Ascending aorta (tissue), 2 donors: ENCODE data around the gene ORM1. TPM values are rescaled to one million over a fixed set of nuclear protein-coding genes. Genes with fewer than 3 reads are reported as not detected.
"Not testable (repeated sequence)": the region's sequence is repeated elsewhere in the genome, so short reads cannot be mapped to it uniquely, and the experiment has no call there.

Experiments used
- DNase-seq, 2 donors: peaks; one replicate each; pipeline ENCODE4 v3.0.0-alpha.2; 2019; ENCODE audit warnings: low spot score in 2 of 2
- H3K27ac ChIP-seq, 2 donors: fragments of 200-600 bp; sonication (generic); one replicate each; pipeline ENCODE4 v1.5.1; 2016 to 2017; ENCODE audit warnings: mild to moderate bottlenecking in 1 of 2
- H3K27me3 ChIP-seq: fragments of 200-600 bp; sonication (generic); one replicate; pipeline ENCODE4 v1.5.1; 2017
- H3K36me3 ChIP-seq, 2 donors: fragments of 200-600 bp; sonication (generic); one replicate each; pipeline ENCODE4 v1.5.1; 2016
- H3K4me1 ChIP-seq, 2 donors: fragments of 200-600 bp; sonication (generic); one replicate each; pipeline ENCODE4 v1.5.1; 2016 to 2017; ENCODE audit warnings: mild to moderate bottlenecking in 1 of 2
- H3K4me3 ChIP-seq, 2 donors: fragments of 200-600 bp; sonication (generic); one replicate each; pipeline ENCODE4 v1.5.1; 2016 to 2017; ENCODE audit warnings: mild to moderate bottlenecking in 1 of 2
- H3K9me3 ChIP-seq, 2 donors: fragments of 200-600 bp; sonication (generic); one replicate each; pipeline ENCODE4 v1.5.1; 2016
- intact Hi-C: fragments of 100-400 bp; cut with DNase I; formaldehyde crosslinking; loops from one replicate; pipeline ENCODE4 v1.15.1; 2023
- total RNA-seq: library from RNA; depleted of rRNA; stranded (reverse); fragments of >200 nt; gene quantifications from one replicate; pipeline ENCODE4 v1.1.0, GENCODE V29; 2016
- TF ChIP-seq, protein P1 (sequence below), 3 experiments: fragments of 200-600 bp in 2 of 3; fragments of 450-650 bp in 1 of 3; sonication (generic) in 2 of 3; IDR thresholded peaks; one replicate each; pipeline ENCODE4 v1.5.1; 2016 to 2019; ENCODE audit warnings: antibody characterized with exemption in 3 of 3, mild to moderate bottlenecking in 1 of 3, moderate library complexity in 1 of 3

Gene ORM1
- total RNA-seq, 1 donor from 2014 or later = 53.3 TPM

DNA sequence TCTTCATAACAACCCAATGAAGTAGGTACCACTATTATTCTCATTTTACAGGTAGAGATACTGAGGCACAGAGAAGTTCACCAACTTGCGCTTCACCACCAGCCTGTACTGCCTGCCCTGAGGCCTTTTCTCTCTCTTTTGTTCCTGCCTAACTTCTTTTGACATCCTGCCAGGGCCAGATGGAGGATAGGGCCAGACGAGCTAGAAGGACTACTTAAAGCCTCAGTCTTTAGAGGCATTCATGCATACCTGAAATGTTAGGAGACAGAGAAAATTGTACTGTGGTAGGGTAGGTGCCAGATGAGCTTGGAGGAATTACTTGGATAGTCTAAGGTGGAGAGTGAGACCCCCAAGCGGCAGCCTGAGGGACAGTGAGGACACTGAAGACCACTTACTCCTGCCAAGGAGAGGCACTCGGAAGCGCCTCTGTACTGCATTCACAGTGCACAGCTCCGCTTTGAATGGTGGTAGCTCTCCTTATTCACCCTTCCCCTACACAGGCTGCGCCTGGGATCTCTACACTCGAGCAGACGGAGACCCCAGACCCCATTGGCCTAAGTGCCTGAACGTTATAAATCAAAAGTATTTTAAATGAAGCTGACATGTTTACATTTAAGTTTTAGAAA lies 6.2 kb upstream of the ORM1 start:
- Histone ChIP-seq H3K4me3 (no peak overlapping the region), H3K4me1 (no peaks in the 10 kb centered on the region), H3K27ac (no peak overlapping the region), H3K9me3 (no peaks in the 10 kb centered on the region), H3K36me3 (no peaks in the 10 kb centered on the region), H3K27me3 (no peaks in the 10 kb centered on the region)
- TF ChIP-seq, protein P1, sequence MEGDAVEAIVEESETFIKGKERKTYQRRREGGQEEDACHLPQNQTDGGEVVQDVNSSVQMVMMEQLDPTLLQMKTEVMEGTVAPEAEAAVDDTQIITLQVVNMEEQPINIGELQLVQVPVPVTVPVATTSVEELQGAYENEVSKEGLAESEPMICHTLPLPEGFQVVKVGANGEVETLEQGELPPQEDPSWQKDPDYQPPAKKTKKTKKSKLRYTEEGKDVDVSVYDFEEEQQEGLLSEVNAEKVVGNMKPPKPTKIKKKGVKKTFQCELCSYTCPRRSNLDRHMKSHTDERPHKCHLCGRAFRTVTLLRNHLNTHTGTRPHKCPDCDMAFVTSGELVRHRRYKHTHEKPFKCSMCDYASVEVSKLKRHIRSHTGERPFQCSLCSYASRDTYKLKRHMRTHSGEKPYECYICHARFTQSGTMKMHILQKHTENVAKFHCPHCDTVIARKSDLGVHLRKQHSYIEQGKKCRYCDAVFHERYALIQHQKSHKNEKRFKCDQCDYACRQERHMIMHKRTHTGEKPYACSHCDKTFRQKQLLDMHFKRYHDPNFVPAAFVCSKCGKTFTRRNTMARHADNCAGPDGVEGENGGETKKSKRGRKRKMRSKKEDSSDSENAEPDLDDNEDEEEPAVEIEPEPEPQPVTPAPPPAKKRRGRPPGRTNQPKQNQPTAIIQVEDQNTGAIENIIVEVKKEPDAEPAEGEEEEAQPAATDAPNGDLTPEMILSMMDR (IDR thresholded peaks at IDR 0.05) = no peak
- intact Hi-C loops = no loop called here
- peak in 1 of 2 donors; percentile 37 for DNase-seq

- H3K27ac ChIP-seq = no peak overlapping the region
- H3K36me3 ChIP-seq = no peaks in the 10 kb centered on the region
- TF ChIP-seq, protein P1 (IDR thresholded peaks at IDR 0.05) = no peak
- H3K4me1 ChIP-seq = no peaks in the 10 kb centered on the region
- peak in 1 of 2 donors; percentile 43 for DNase-seq
- no peaks in the 10 kb centered on the region for H3K9me3 ChIP-seq
- no peak overlapping the region for H3K4me3 ChIP-seq
- H3K27me3 ChIP-seq = no peaks in the 10 kb centered on the region
- intact Hi-C loops = no loop called here
These were observed 5.1 kb upstream of the ORM1 start for GRCh38 chr9:114317665-114318357.

DNA sequence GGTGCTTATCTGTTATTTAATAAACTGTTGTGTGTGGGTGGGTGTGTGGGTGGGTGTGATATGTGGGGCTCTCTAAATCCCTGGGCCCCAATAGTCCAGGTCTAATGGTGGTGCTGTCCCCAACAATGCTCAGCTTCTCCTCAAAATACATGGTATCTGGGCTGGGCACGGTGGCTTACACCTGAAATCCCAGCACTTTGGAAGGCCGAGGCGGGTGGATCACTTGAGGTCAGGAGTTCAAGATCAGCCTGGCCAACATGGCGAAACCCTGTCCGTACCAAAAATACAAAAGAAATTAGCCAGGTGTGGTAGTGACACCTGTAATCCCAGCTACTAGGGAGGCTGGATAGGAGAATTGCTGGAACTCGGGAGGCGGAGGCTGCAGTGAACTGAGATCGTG lies 4.5 kb upstream of the ORM1 start:
- Histone ChIP-seq H3K27me3 (no peaks in the 10 kb centered on the region), H3K4me1 (no peaks in the 10 kb centered on the region), H3K36me3 (no peaks in the 10 kb centered on the region), H3K27ac (no peak overlapping the region), H3K9me3 (no peaks in the 10 kb centered on the region), H3K4me3 (no peak overlapping the region)
- intact Hi-C loops = no loop called here
- peak in 1 of 2 donors; percentile 27 for DNase-seq
- TF ChIP-seq, protein P1 (IDR thresholded peaks at IDR 0.05) = no peak

DNA sequence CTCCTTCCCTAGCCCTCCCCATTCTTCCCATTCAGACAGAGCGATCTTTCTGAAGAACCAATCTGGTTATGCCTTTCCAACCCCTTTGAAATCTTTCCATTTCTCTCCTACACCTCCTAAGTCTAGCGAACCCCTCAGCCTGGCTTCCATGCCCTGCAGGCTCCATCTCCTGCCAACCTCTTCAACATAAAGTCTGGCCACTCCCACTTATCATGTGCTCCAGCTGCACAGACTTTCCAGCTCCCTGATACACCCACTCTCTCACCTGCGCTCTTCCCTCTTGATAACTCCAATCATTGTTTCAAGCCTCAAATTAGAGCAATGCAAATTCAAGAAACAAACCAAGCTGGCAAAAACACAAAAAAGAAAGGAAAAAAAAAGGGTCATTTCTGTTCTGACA lies 3.8 kb upstream of the ORM1 start:
- Histone ChIP-seq H3K4me1 (no peaks in the 10 kb centered on the region), H3K9me3 (no peaks in the 10 kb centered on the region), H3K27ac (no peak overlapping the region), H3K36me3 (no peaks in the 10 kb centered on the region), H3K27me3 (no peaks in the 10 kb centered on the region), H3K4me3 (no peak overlapping the region)
- TF ChIP-seq, protein P1 (IDR thresholded peaks at IDR 0.05) = no peak
- intact Hi-C loops = no loop called here
- DNase-seq = peak in 1 of 2 donors; percentile 33

- H3K27ac ChIP-seq, H3K27me3 ChIP-seq, DNase-seq, intact Hi-C loops, H3K4me3 ChIP-seq, H3K4me1 ChIP-seq, H3K36me3 ChIP-seq, H3K9me3 ChIP-seq: not testable (repeated sequence)
These were observed 2.2 kb upstream of the ORM1 start for GRCh38 chr9:114320710-114321109.

DNA sequence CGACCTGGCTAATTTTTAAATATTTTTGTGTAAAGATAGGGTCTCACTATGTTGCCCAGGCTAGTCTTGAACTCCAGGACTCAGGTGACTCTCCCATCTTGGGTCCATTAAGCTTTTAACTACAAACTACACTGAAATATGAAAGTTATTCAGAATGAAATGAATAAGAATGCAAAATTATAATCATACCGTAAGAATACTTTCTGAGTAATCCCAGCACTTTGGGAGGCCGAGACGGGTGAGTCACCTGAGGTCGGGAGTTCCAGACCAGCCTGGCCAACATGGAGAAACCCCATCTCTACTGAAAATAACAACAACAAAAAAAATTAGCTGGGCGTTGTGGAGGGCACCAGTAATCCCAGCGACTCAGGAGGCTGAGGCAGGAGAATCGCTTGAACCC lies 1.1 kb upstream of the ORM1 start:
- H3K27me3 ChIP-seq = no peaks in the 10 kb centered on the region
- TF ChIP-seq, protein P1 (IDR thresholded peaks at IDR 0.05) = no peak

DNA sequence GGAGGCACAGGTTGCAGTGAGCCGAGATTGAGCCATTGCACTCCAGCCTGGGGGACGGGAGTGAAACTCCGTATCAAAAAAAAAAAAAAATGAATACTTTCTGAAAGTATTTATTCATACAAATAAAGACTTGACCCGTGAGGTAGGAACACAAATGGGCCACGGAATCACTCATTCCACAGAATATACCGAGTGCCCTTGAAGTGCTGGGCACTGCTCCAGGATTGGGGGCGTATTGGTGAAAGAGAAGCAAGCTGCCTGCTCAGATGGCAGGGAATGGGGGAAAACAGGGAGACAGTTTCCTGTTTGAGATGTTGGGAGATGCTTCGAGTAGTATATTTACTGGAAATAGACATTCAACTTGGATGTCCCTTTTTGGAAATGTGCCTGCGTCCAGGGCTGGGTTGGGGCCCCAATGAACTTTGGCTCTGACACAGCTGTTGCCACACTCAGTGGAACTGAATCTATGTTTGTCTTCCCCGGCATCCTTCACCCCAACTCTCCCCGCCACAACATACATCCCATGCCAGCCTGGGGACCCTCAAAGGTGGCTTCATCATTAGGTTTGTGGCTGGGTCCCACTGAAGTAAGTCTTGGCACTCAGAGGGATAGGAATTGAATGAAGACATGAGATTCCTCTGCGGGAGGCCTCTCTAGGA lies 609 bp upstream of the ORM1 start:
- H3K27me3 ChIP-seq, H3K4me3 ChIP-seq, H3K27ac ChIP-seq, DNase-seq, intact Hi-C loops, H3K9me3 ChIP-seq, H3K36me3 ChIP-seq, H3K4me1 ChIP-seq: not testable (repeated sequence)

More for the DNA sequence above, 1.1 kb upstream of the ORM1 start:
- no peaks in the 10 kb centered on the region for H3K9me3 ChIP-seq
- H3K36me3 ChIP-seq = no peaks in the 10 kb centered on the region
- no peak for DNase-seq
- no peak overlapping the region for H3K4me3 ChIP-seq
- no peak overlapping the region for H3K27ac ChIP-seq
- H3K4me1 ChIP-seq = no peaks in the 10 kb centered on the region
- intact Hi-C loops = no loop called here

- intact Hi-C loops = not testable (repeated sequence)
These were observed 951 bp downstream of the ORM1 start for GRCh38 chr9:114323849-114324248.

More at GRCh38 chr9:114323849-114324248, 951 bp downstream of the ORM1 start:
- not testable (repeated sequence) for H3K36me3 ChIP-seq, H3K4me3 ChIP-seq, H3K9me3 ChIP-seq, DNase-seq, H3K27ac ChIP-seq, H3K27me3 ChIP-seq, H3K4me1 ChIP-seq
